DND-41 (cell line): ENCODE results near the gene PEMT.

Experiments
- ATAC-seq: fragments of 200-7000 bp; cut with Tn5 transposase; 3 replicates; pipeline ENCODE4 v1.9.1; 2021; ENCODE audit warnings: low read depth; ENCODE audit not compliant: insufficient read depth
- DNase-seq: peaks from one replicate; pipeline ENCODE4 v3.0.0-alpha.2; 2020
- H2AFZ ChIP-seq: 2 replicates; pipeline ENCODE4 v1.6.0; 2012; ENCODE audit warnings: low read depth, low read length
- H3K27ac ChIP-seq: 2 replicates; pipeline ENCODE4 v1.5.1; 2012; ENCODE audit warnings: low read length, inconsistent platforms
- H3K27me3 ChIP-seq: fragments of 200-600 bp; sonication (generic); 2 replicates; pipeline ENCODE4 v1.6.0; 2012; ENCODE audit warnings: low read length, mild to moderate bottlenecking, inconsistent platforms; ENCODE audit not compliant: insufficient read depth, poor library complexity
- H3K36me3 ChIP-seq: 2 replicates; pipeline ENCODE4 v1.5.1; 2012; ENCODE audit warnings: low read length, inconsistent platforms; ENCODE audit not compliant: insufficient read depth
- H3K4me1 ChIP-seq: 2 replicates; pipeline ENCODE4 v1.5.1; 2012; ENCODE audit warnings: mild to moderate bottlenecking, low read length; ENCODE audit not compliant: insufficient read depth
- H3K4me2 ChIP-seq: 2 replicates; pipeline ENCODE4 v1.6.0; 2012; ENCODE audit warnings: mild to moderate bottlenecking, moderate library complexity, low read length, inconsistent platforms; ENCODE audit not compliant: insufficient read depth
- H3K4me3 ChIP-seq, 2 experiments: fragments of 200-600 bp in 1 of 2; shearing (Covaris generic) in 1 of 2; 2 replicates each; pipeline ENCODE4 v1.5.1; 2012 to 2016; ENCODE audit warnings: inconsistent platforms in 2 of 2, low read length in 2 of 2, mild to moderate bottlenecking in 2 of 2, low read depth in 1 of 2, moderate library complexity in 1 of 2
- H3K79me2 ChIP-seq: 2 replicates; pipeline ENCODE4 v1.6.0; 2012; ENCODE audit warnings: low read length, inconsistent platforms; ENCODE audit not compliant: insufficient read depth
- H3K9ac ChIP-seq: 2 replicates; pipeline ENCODE4 v1.6.0; 2012; ENCODE audit warnings: low read depth, mild to moderate bottlenecking, inconsistent platforms, low read length, moderate library complexity
- H3K9me3 ChIP-seq: 2 replicates; pipeline ENCODE4 v1.5.1; 2012; ENCODE audit warnings: low read length, moderate library complexity, mild to moderate bottlenecking, inconsistent platforms; ENCODE audit not compliant: insufficient read depth, severe bottlenecking
- H4K20me1 ChIP-seq: 2 replicates; pipeline ENCODE4 v1.6.0; 2012; ENCODE audit warnings: low read length; ENCODE audit not compliant: insufficient read depth
- CTCF ChIP-seq: IDR thresholded peaks from 2 replicates; pipeline ENCODE4 v1.5.1; 2012; ENCODE audit warnings: borderline replicate concordance, low read length, moderate library complexity, mild to moderate bottlenecking; ENCODE audit not compliant: poor library complexity, severe bottlenecking; ENCODE audit errors: extremely low read depth
- EZH2 ChIP-seq: IDR thresholded peaks from 3 replicates; pipeline ENCODE4 v1.6.1; 2012; ENCODE audit warnings: borderline replicate concordance, low read depth, mild to moderate bottlenecking, moderate library complexity, low read length, inconsistent platforms; ENCODE audit not compliant: severe bottlenecking

PEMT gene

GRCh38 chr17:17548044-17548443, 43.5 kb downstream of the PEMT start:
- TF ChIP-seq EZH2 (no peak), CTCF (no peak)
- H3K4me3 ChIP-seq, result no peak overlapping the region
- DNase-seq (no peak), ATAC-seq (no peak)
- no peak overlapping the region for H3K9ac ChIP-seq
- H3K27ac ChIP-seq, result no peak overlapping the region
- H3K9me3 ChIP-seq, result no peaks in the 10 kb centered on the region
- peaks cover 4% of the 10 kb centered on the region; the same call in 1 of the 2 replicates for H4K20me1 ChIP-seq
- H3K36me3 ChIP-seq, result no peaks in the 10 kb centered on the region
- H2AFZ ChIP-seq, result no peak overlapping the region
- H3K79me2 ChIP-seq, result no peaks in the 10 kb centered on the region
- no peaks in the 10 kb centered on the region for H3K27me3 ChIP-seq
- no peak overlapping the region for H3K4me2 ChIP-seq
- H3K4me1 ChIP-seq, result no peaks in the 10 kb centered on the region

- ATAC-seq (no peak), DNase-seq (no peak)
- Histone ChIP-seq H3K27ac (no peak overlapping the region), H3K27me3 (no peaks in the 10 kb centered on the region), H3K79me2 (no peaks in the 10 kb centered on the region), H3K9ac (no peak overlapping the region), H2AFZ (no peak overlapping the region), H3K4me2 (no peak overlapping the region), H3K36me3 (no peaks in the 10 kb centered on the region), H3K4me3 (no peak overlapping the region), H3K4me1 (no peaks in the 10 kb centered on the region), H3K9me3 (no peaks in the 10 kb centered on the region), H4K20me1 (peaks cover 3% of the 10 kb centered on the region; the same call in 1 of the 2 replicates)
- TF ChIP-seq EZH2 (no peak), CTCF (no peak)
Measured at GRCh38 chr17:17547210-17547764, 44.2 kb downstream of the PEMT start.

GRCh38 chr17:17546399-17547185, 44.9 kb downstream of the PEMT start:
- Histone ChIP-seq H3K4me1 (no peaks in the 10 kb centered on the region), H3K36me3 (no peaks in the 10 kb centered on the region), H2AFZ (no peak overlapping the region), H3K79me2 (no peaks in the 10 kb centered on the region), H4K20me1 (peaks cover 2% of the 10 kb centered on the region; the same call in 1 of the 2 replicates), H3K9me3 (no peaks in the 10 kb centered on the region), H3K9ac (no peak overlapping the region), H3K27ac (no peak overlapping the region), H3K27me3 (no peaks in the 10 kb centered on the region), H3K4me2 (no peak overlapping the region), H3K4me3 (no peak overlapping the region)
- TF ChIP-seq EZH2 (no peak), CTCF (no peak)
- no peak for ATAC-seq
- DNase-seq, result no peak
